ENCODE results near the gene SDCCAG8.

SDCCAG8 gene

DNA sequence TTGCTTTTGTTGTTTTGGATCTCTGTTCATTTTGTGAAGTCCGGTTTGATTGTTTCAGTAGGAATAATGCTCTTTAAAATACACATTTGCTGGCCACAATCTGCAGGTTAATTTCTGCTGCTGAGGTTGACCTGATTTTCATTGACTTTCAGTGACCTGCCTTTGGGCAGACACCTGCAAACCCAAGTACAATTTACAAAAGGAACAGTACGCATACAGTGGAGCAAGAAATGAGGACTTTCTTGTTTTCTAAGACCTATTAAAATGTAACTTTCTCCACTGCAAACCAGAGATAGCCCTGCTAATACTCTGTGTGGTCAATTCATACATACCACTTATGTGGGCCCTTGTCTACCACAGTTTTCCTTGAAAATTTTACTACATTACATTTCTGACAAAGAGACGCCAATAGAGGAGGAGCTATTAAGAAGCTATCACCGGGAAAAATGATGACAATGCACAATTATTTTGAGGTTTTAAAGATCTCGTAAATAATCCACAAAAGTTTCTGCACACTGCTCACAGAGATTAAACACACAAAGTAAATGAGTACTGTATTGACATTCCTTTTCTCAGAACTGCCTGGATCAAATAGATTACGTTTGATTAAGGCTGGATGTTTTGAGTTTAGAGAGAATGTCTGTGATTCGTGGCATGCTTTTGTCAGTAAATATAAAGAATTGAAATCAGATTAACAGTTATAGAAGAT lies 141.9 kb downstream of the SDCCAG8 start:
- H3K27ac ChIP-seq (ENCODE audit: low read length) = no peak overlapping the region
- no peaks in the 10 kb centered on the region for H3K36me3 ChIP-seq (replicated peaks; ENCODE audit: low read depth, low read length)
- H3K79me2 ChIP-seq (ENCODE audit: low read length) = no peaks in the 10 kb centered on the region
- no peaks in the 10 kb centered on the region for H3K4me1 ChIP-seq (ENCODE audit: low read length)
- H3K4me2 ChIP-seq (ENCODE audit: low read length) = no peak overlapping the region
- H3K9ac ChIP-seq (ENCODE audit: low read length) = no peak overlapping the region
- H4K20me1 ChIP-seq (ENCODE audit: insufficient read depth, low read length) = no peaks in the 10 kb centered on the region
- no peaks in the 10 kb centered on the region for H3K9me3 ChIP-seq (ENCODE audit: insufficient read depth, low read length)
- no peak overlapping the region for H2AFZ ChIP-seq (ENCODE audit: low read depth, low read length)
- no peak for TF ChIP-seq CTCF (IDR thresholded peaks at IDR 0.05; ENCODE audit: low read depth, low read length)
- no peak for TF ChIP-seq EZH2phosphoT487 (IDR thresholded peaks at IDR 0.05; ENCODE audit: low read depth)
- no peak overlapping the region for H3K4me3 ChIP-seq (ENCODE audit: low read length)
- H3K27me3 ChIP-seq (ENCODE audit: low read depth, low read length) = no peaks in the 10 kb centered on the region

DNA sequence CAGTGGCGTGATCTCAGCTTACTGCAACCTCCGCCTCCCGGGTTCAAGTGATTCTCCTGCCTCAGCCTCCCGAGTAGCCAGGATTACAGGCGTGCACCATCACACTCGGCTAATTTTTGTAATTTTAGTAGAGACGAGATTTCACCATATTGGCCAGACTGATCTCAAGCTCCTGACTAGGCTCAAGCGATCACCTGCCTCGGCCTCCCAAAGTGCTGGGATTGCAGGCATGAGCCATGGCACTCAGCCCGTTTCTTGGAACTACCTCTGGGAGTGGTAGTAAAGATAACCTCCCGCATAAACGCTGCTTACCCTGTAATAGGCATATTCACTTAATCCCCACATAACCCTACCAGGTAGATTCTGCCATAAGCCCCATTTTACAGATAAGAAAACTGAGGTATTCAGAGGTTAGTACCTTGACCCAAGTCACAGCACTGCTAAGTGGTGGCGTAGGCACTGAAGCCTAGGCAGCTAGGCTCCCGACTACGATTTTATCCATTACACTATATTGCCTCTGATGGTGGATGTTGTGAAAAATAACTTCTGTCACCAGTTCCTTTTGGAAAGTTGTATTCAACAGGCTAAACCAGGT lies 143.8 kb downstream of the SDCCAG8 start:
- TF ChIP-seq CTCF (IDR thresholded peaks at IDR 0.05; ENCODE audit: low read depth, low read length) (no peak), EZH2phosphoT487 (IDR thresholded peaks at IDR 0.05; ENCODE audit: low read depth) (no peak)
- Histone ChIP-seq H3K27ac (ENCODE audit: low read length) (no peak overlapping the region), H3K27me3 (ENCODE audit: low read depth, low read length) (no peaks in the 10 kb centered on the region), H3K79me2 (ENCODE audit: low read length) (no peaks in the 10 kb centered on the region), H3K4me3 (ENCODE audit: low read length) (no peak overlapping the region), H3K4me1 (ENCODE audit: low read length) (no peaks in the 10 kb centered on the region), H3K36me3 (replicated peaks; ENCODE audit: low read depth, low read length) (no peaks in the 10 kb centered on the region), H2AFZ (ENCODE audit: low read depth, low read length) (no peak overlapping the region), H4K20me1 (ENCODE audit: insufficient read depth, low read length) (no peaks in the 10 kb centered on the region), H3K9ac (ENCODE audit: low read length) (no peak overlapping the region), H3K9me3 (ENCODE audit: insufficient read depth, low read length) (no peaks in the 10 kb centered on the region), H3K4me2 (ENCODE audit: low read length) (no peak overlapping the region)

- Histone ChIP-seq H3K27me3 (ENCODE audit: low read depth, low read length) (no peaks in the 10 kb centered on the region), H3K36me3 (replicated peaks; ENCODE audit: low read depth, low read length) (no peaks in the 10 kb centered on the region), H4K20me1 (ENCODE audit: insufficient read depth, low read length) (no peaks in the 10 kb centered on the region), H3K4me2 (ENCODE audit: low read length) (no peak overlapping the region), H3K4me1 (ENCODE audit: low read length) (peaks cover 7% of the 10 kb centered on the region), H3K9ac (ENCODE audit: low read length) (no peak overlapping the region), H3K27ac (ENCODE audit: low read length) (no peak overlapping the region), H3K9me3 (ENCODE audit: insufficient read depth, low read length) (no peaks in the 10 kb centered on the region), H3K4me3 (ENCODE audit: low read length) (no peak overlapping the region), H3K79me2 (ENCODE audit: low read length) (no peaks in the 10 kb centered on the region), H2AFZ (ENCODE audit: low read depth, low read length) (no peak overlapping the region)
- TF ChIP-seq EZH2phosphoT487 (IDR thresholded peaks at IDR 0.05; ENCODE audit: low read depth) (no peak), CTCF (IDR thresholded peaks at IDR 0.05; ENCODE audit: low read depth, low read length) (no peak)
Observed at GRCh38 chr1:243402868-243403267, 147.0 kb downstream of the SDCCAG8 start.

DNA sequence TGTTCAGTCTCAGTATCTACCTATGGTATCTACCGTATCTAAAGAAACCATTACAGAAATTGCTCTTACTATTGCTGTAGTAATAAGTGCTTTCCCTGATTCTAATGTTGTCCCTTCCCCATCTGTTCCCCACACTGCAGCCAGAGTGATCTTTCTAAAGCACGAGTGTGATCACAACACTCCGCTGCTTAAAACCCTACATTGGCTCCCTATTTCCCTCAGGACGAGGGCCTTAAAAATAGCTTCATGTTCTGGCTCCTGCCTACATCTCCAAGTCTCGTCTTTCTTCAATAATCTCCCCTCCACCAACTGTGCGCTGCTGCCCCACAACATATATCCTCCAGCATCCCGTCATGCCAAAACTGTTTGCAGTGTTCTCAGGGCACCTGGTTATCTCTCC lies 150.6 kb downstream of the SDCCAG8 start:
- Histone ChIP-seq H2AFZ (ENCODE audit: low read depth, low read length) (no peak overlapping the region), H3K79me2 (ENCODE audit: low read length) (no peaks in the 10 kb centered on the region), H3K9me3 (ENCODE audit: insufficient read depth, low read length) (no peaks in the 10 kb centered on the region), H4K20me1 (ENCODE audit: insufficient read depth, low read length) (no peaks in the 10 kb centered on the region), H3K4me3 (ENCODE audit: low read length) (no peak overlapping the region), H3K27ac (ENCODE audit: low read length) (no peak overlapping the region), H3K4me2 (ENCODE audit: low read length) (no peak overlapping the region), H3K4me1 (ENCODE audit: low read length) (peaks cover 7% of the 10 kb centered on the region), H3K36me3 (replicated peaks; ENCODE audit: low read depth, low read length) (no peaks in the 10 kb centered on the region), H3K9ac (ENCODE audit: low read length) (no peak overlapping the region), H3K27me3 (ENCODE audit: low read depth, low read length) (no peaks in the 10 kb centered on the region)
- TF ChIP-seq EZH2phosphoT487 (IDR thresholded peaks at IDR 0.05; ENCODE audit: low read depth) (no peak), CTCF (IDR thresholded peaks at IDR 0.05; ENCODE audit: low read depth, low read length) (no peak)
